ENCODE measurements around the gene CTAG1B.
"Not testable (repeated sequence)": the region's sequence is repeated elsewhere in the genome, so short reads cannot be mapped to it uniquely, and the experiment has no call there.

The CTAG1B gene

DNA sequence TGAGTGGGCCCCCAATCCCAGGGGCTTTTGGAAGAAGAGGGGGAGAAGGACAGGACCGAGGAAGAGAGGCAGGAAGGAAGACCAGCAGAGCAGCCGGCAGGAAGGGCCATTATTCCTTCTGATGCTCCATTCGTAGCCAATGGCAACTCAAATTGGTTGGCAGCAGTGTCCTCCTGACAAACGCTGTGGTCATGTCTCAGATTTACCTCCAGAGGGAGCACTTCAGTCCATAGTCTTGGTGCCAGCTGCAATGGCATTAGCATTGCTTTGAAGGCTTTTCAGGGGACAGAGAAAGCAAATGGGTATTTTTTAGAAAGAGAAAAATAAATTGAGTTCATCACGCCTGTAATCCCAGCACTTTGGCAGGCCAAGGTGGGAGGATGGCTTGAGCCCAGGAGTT is 9.9 kb upstream of the CTAG1B start:
- H3K36me3 ChIP-seq (ENCODE audit: insufficient read depth); H3K4me1 ChIP-seq (ENCODE audit: low read depth, poor library complexity, severe bottlenecking); H3K4me2 ChIP-seq; H3K27me3 ChIP-seq (ENCODE audit: insufficient read depth, low read depth); H3K9ac ChIP-seq; H3K79me2 ChIP-seq (ENCODE audit: insufficient read depth, low read depth); H4K20me1 ChIP-seq (ENCODE audit: insufficient read depth); H2AFZ ChIP-seq (ENCODE audit: low read depth); H3K27ac ChIP-seq; H3K4me3 ChIP-seq (IDR thresholded peaks at IDR 0.05; ENCODE audit: insufficient read depth, low read depth, low read length): not testable (repeated sequence)

DNA sequence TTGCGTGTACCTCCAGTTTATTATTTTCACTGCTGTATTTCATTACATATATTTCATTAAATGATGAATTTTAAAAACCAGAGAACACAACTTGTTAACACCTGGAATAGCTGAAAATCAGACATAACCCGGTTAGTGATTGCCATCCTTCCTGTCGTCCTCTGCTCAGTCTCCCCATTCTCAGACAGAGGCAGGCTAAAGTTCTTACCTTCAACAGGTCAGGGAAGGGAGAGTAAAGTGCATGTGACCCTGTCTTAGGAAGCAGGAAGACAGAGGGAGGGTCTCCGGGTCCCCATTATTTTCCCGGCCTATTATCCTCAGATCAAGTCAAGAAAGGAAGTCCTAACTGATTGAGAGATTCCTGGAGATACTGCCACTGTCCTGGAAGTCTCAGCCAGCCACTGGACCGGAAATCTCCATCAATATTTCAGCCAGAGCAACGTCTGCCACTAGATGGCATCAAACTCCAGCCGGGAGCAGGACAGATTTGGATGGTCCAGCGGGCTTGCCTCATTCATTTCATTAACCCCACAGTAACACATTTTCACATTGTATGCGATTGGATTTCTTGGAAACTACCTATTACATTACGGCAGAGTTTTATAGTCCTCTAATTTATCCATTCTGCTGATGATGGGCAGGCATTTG is 1.8 kb upstream of the CTAG1B start:
- not testable (repeated sequence) for H3K27me3 ChIP-seq (ENCODE audit: insufficient read depth, low read depth); H3K27ac ChIP-seq; H3K4me3 ChIP-seq (IDR thresholded peaks at IDR 0.05; ENCODE audit: insufficient read depth, low read depth, low read length); H3K79me2 ChIP-seq (ENCODE audit: insufficient read depth, low read depth); H3K9ac ChIP-seq; H2AFZ ChIP-seq (ENCODE audit: low read depth); H4K20me1 ChIP-seq (ENCODE audit: insufficient read depth); H3K4me1 ChIP-seq (ENCODE audit: low read depth, poor library complexity, severe bottlenecking); H3K4me2 ChIP-seq; H3K36me3 ChIP-seq (ENCODE audit: insufficient read depth)

DNA sequence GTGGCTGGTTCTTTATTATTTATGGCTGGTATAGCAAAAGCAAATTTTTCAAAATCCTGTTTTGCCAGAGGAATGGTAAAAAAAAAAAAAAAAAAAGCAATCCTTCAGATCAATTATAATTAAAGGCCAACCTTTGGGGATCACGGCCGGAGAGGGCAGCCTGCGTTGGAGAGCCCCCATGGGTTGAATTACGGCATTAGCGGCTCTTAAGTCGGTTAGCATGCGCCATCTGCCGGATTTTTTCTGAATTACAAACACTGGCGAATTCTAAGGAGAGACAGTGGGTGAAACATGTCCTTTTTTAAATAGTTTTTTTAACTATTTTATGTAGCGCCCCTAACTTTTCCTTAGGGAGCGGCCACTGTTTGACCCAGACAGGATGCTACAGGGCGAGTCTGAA is 5.5 kb downstream of the CTAG1B start:
- H3K36me3 ChIP-seq (ENCODE audit: insufficient read depth); H3K27me3 ChIP-seq (ENCODE audit: insufficient read depth, low read depth); H3K79me2 ChIP-seq (ENCODE audit: insufficient read depth, low read depth); H3K27ac ChIP-seq; H3K4me2 ChIP-seq; H3K4me1 ChIP-seq (ENCODE audit: low read depth, poor library complexity, severe bottlenecking); H4K20me1 ChIP-seq (ENCODE audit: insufficient read depth); H3K4me3 ChIP-seq (IDR thresholded peaks at IDR 0.05; ENCODE audit: insufficient read depth, low read depth, low read length); H3K9ac ChIP-seq; H2AFZ ChIP-seq (ENCODE audit: low read depth): not testable (repeated sequence)

DNA sequence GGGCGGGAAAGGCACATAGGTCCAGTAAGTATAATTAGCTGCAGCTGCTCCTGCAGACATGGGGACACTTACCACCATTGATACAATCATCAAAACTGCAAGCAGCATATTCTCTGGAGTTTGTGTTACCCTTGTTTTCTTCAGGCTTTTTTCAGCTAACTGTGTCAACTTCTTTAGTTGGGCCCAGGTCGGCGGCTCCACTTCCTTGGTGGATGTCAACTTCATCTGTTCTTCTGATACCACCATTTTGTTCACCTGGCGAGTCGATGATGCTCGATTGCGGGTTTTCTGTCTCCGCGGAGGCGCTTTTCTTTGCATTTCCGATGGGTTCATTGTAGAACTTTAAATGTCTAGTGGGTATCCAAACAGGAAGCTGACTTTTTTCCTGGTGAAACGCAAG is 7.9 kb downstream of the CTAG1B start:
- H4K20me1 ChIP-seq (ENCODE audit: insufficient read depth) = not testable (repeated sequence)

DNA sequence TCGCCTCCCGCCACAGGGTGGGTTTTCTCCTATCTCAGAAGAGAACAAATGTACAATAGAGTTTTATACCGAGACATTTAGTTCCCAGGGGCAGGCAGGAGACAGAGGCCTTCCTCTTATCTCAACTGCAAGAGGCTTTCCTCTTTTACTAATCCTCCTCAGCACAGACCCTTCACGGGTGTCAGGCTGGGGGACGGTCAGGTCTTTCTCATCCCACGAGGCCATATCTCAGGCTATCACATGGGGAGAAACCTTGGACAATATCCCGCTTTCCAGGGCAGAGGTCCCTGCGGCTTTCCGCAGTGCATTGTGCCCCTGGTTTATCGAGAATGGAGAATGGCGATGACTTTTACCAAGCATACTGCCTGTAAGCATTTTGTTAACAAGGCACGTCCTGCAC is 10.3 kb downstream of the CTAG1B start:
- not testable (repeated sequence) for H2AFZ ChIP-seq (ENCODE audit: low read depth); H3K9ac ChIP-seq; H3K79me2 ChIP-seq (ENCODE audit: insufficient read depth, low read depth); H3K27ac ChIP-seq; H3K4me1 ChIP-seq (ENCODE audit: low read depth, poor library complexity, severe bottlenecking); H3K4me3 ChIP-seq (IDR thresholded peaks at IDR 0.05; ENCODE audit: insufficient read depth, low read depth, low read length); H3K36me3 ChIP-seq (ENCODE audit: insufficient read depth); H3K27me3 ChIP-seq (ENCODE audit: insufficient read depth, low read depth); H3K4me2 ChIP-seq; H4K20me1 ChIP-seq (ENCODE audit: insufficient read depth)

More for the DNA sequence above, 7.9 kb downstream of the CTAG1B start:
- H3K4me2 ChIP-seq; H3K9ac ChIP-seq; H2AFZ ChIP-seq (ENCODE audit: low read depth); H3K27me3 ChIP-seq (ENCODE audit: insufficient read depth, low read depth); H3K4me3 ChIP-seq (IDR thresholded peaks at IDR 0.05; ENCODE audit: insufficient read depth, low read depth, low read length); H3K4me1 ChIP-seq (ENCODE audit: low read depth, poor library complexity, severe bottlenecking); H3K36me3 ChIP-seq (ENCODE audit: insufficient read depth); H3K79me2 ChIP-seq (ENCODE audit: insufficient read depth, low read depth); H3K27ac ChIP-seq: not testable (repeated sequence)

DNA sequence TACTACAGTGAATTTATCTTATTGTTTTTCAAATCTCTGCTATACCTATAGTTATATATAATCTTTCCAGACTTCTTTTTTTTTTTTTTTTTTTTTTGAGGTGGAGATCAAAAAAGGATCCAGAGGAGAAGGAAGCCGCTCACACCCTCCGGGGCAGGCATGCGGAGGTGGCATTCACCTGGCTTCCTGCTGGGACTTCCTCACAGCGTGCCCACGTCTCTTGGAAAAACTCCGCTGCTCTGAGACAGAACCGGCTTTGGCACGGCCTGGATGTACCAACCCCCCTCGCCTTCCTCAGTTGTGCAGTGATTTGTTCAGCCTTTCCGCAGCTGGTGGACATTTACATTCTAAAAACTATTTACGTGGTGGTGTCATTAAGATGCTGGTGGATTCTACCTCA is 11.1 kb downstream of the CTAG1B start:
- not testable (repeated sequence) for H4K20me1 ChIP-seq (ENCODE audit: insufficient read depth); H3K79me2 ChIP-seq (ENCODE audit: insufficient read depth, low read depth); H3K36me3 ChIP-seq (ENCODE audit: insufficient read depth); H2AFZ ChIP-seq (ENCODE audit: low read depth); H3K4me2 ChIP-seq; H3K4me3 ChIP-seq (IDR thresholded peaks at IDR 0.05; ENCODE audit: insufficient read depth, low read depth, low read length); H3K27me3 ChIP-seq (ENCODE audit: insufficient read depth, low read depth); H3K27ac ChIP-seq; H3K9ac ChIP-seq; H3K4me1 ChIP-seq (ENCODE audit: low read depth, poor library complexity, severe bottlenecking)

DNA sequence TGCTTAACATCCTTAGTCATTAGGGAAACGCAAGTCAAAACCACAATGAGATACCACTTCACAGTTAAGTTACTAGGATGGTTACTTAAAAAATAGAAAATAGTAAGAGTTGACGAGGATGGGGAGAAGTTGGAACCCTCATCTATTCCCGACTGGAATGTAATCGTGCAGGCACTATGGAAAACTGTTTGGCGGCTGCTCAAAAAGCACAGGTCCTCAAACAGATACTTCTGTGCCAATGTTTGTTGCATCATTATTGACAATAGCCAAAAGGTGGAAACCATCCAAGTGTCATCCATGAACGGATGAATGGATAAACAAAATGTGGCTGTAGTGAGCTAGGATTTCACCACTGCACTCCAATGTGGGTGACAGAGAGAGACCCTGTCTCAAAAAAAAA is 11.7 kb downstream of the CTAG1B start:
- no peaks in the 10 kb centered on the region for H3K27me3 ChIP-seq (ENCODE audit: insufficient read depth, low read depth)
- H3K4me1 ChIP-seq (ENCODE audit: low read depth, poor library complexity, severe bottlenecking) = no peaks in the 10 kb centered on the region
- no peak overlapping the region for H3K4me3 ChIP-seq (IDR thresholded peaks at IDR 0.05; ENCODE audit: insufficient read depth, low read depth, low read length)
- no peak overlapping the region for H2AFZ ChIP-seq (ENCODE audit: low read depth)
- no peak overlapping the region for H3K27ac ChIP-seq
- H3K36me3 ChIP-seq (ENCODE audit: insufficient read depth) = no peaks in the 10 kb centered on the region
- no peak overlapping the region for H3K4me2 ChIP-seq
- H4K20me1 ChIP-seq (ENCODE audit: insufficient read depth) = no peaks in the 10 kb centered on the region
- TF ChIP-seq, protein P1, sequence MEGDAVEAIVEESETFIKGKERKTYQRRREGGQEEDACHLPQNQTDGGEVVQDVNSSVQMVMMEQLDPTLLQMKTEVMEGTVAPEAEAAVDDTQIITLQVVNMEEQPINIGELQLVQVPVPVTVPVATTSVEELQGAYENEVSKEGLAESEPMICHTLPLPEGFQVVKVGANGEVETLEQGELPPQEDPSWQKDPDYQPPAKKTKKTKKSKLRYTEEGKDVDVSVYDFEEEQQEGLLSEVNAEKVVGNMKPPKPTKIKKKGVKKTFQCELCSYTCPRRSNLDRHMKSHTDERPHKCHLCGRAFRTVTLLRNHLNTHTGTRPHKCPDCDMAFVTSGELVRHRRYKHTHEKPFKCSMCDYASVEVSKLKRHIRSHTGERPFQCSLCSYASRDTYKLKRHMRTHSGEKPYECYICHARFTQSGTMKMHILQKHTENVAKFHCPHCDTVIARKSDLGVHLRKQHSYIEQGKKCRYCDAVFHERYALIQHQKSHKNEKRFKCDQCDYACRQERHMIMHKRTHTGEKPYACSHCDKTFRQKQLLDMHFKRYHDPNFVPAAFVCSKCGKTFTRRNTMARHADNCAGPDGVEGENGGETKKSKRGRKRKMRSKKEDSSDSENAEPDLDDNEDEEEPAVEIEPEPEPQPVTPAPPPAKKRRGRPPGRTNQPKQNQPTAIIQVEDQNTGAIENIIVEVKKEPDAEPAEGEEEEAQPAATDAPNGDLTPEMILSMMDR (conservative IDR thresholded peaks at IDR 0.05; ENCODE audit: low read depth, low read length) = no peak
- no peaks in the 10 kb centered on the region for H3K79me2 ChIP-seq (ENCODE audit: insufficient read depth, low read depth)
- no peak overlapping the region for H3K9ac ChIP-seq

Data from KMS-11 (cell line).